ENCODE results near the gene HAPLN2.

DNA sequence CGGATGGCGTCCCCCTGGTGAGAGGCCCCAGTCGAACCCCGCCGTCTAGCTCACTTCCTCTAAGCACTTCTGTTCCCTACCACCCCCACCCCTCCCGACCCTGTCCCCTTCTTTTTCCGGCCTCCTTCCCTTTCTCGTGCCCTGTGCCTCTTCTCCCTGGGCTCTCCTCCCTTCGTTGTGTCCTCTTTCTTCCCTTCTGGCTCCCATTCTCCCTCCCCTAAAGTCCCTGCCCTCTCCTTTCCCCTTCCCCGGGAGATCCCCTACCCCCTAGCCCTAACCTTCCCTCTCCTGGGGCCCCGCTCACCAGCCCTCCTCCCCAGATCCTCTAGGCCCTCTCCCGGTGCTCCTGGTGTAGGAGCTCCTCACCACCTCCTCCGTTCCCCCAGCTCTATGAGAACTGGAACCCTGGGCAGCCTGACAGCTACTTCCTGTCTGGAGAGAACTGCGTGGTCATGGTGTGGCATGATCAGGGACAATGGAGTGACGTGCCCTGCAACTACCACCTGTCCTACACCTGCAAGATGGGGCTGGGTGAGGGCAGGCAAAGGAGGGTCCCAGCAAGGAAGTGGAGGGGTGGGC lies 38.6 kb downstream of the HAPLN2 start:
- TF ChIP-seq, protein P1, sequence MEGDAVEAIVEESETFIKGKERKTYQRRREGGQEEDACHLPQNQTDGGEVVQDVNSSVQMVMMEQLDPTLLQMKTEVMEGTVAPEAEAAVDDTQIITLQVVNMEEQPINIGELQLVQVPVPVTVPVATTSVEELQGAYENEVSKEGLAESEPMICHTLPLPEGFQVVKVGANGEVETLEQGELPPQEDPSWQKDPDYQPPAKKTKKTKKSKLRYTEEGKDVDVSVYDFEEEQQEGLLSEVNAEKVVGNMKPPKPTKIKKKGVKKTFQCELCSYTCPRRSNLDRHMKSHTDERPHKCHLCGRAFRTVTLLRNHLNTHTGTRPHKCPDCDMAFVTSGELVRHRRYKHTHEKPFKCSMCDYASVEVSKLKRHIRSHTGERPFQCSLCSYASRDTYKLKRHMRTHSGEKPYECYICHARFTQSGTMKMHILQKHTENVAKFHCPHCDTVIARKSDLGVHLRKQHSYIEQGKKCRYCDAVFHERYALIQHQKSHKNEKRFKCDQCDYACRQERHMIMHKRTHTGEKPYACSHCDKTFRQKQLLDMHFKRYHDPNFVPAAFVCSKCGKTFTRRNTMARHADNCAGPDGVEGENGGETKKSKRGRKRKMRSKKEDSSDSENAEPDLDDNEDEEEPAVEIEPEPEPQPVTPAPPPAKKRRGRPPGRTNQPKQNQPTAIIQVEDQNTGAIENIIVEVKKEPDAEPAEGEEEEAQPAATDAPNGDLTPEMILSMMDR (IDR thresholded peaks at IDR 0.05), result peak; percentile 63
- no peak for TF ChIP-seq EZH2 (IDR thresholded peaks at IDR 0.05; ENCODE audit: borderline replicate concordance, insufficient read depth, low read depth, low read length, poor library complexity, severe bottlenecking)

Measured in B cell (primary cell).